Tibial artery (tissue), 4 donors: ENCODE measurements around the gene GALNTL6.

Source experiments
- DNase-seq, 2 donors: peaks; one replicate each; pipeline ENCODE4 v3.0.0-alpha.2; 2019
- H3K27ac ChIP-seq, 2 donors: fragments of 200-600 bp; sonication (generic) in 1 of 2; 1 replicate in 1 of 2; 2 replicates in 1 of 2; pipeline ENCODE4 v1.5.1; 2018 to 2019; ENCODE audit warnings: mild to moderate bottlenecking in 1 of 2
- H3K27me3 ChIP-seq, 2 donors: fragments of 200-600 bp; sonication (generic) in 1 of 2; one replicate each; pipeline versions ENCODE4 v1.5.1 to v1.6.0; 2016 to 2019
- H3K36me3 ChIP-seq, 3 donors: fragments of 200-600 bp; sonication (generic) in 2 of 3; one replicate each; pipeline ENCODE4 v1.5.1; 2016 to 2019; ENCODE audit warnings: mild to moderate bottlenecking in 2 of 3
- H3K4me1 ChIP-seq, 4 donors: fragments of 200-600 bp; sonication (generic) in 2 of 4; 1 replicate in 3 of 4; 2 replicates in 1 of 4; pipeline ENCODE4 v1.5.1; 2016 to 2019
- H3K4me3 ChIP-seq, 2 donors: fragments of 200-600 bp; sonication (generic) in 1 of 2; 1 replicate in 1 of 2; 2 replicates in 1 of 2; pipeline ENCODE4 v1.5.1; 2018 to 2019; ENCODE audit warnings: mild to moderate bottlenecking in 2 of 2
- H3K9me3 ChIP-seq, 3 donors: fragments of 200-600 bp; sonication (generic) in 1 of 3; one replicate each; pipeline ENCODE4 v1.5.1; 2016 to 2019
- intact Hi-C: fragments of 100-400 bp; cut with DNase I; formaldehyde crosslinking; loops from one replicate; pipeline ENCODE4 v1.15.0; 2023; ENCODE audit warnings: low total_unique reads
- TF ChIP-seq, protein P1 (sequence below), 2 experiments: fragments of 200-600 bp in 1 of 2; fragments of 450-650 bp in 1 of 2; IDR thresholded peaks; one replicate each; pipeline ENCODE4 v1.5.1; 2017 to 2019; ENCODE audit warnings: antibody characterized with exemption in 2 of 2, mild to moderate bottlenecking in 1 of 2, moderate library complexity in 1 of 2

GALNTL6 gene

DNA sequence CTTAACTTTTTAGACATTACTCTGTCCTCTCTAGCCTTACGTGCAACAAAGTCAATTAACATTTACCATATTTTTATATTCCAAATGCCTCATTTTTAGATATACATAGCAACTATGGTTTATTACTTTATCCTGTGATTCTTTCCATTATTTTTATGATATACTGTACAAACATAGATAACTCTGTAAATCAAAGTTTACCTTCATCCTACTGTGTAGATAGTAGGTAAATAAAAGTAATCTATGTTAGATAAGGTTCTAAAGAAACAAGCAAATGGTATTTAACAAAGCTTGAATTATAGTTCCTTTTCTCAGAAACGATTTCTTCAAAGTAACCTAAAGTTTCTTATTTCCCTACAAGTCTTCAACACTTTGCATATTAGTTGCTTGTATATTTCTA lies 350.0 kb downstream of the GALNTL6 start:
- intact Hi-C loops: no loop called here
- TF ChIP-seq, protein P1, sequence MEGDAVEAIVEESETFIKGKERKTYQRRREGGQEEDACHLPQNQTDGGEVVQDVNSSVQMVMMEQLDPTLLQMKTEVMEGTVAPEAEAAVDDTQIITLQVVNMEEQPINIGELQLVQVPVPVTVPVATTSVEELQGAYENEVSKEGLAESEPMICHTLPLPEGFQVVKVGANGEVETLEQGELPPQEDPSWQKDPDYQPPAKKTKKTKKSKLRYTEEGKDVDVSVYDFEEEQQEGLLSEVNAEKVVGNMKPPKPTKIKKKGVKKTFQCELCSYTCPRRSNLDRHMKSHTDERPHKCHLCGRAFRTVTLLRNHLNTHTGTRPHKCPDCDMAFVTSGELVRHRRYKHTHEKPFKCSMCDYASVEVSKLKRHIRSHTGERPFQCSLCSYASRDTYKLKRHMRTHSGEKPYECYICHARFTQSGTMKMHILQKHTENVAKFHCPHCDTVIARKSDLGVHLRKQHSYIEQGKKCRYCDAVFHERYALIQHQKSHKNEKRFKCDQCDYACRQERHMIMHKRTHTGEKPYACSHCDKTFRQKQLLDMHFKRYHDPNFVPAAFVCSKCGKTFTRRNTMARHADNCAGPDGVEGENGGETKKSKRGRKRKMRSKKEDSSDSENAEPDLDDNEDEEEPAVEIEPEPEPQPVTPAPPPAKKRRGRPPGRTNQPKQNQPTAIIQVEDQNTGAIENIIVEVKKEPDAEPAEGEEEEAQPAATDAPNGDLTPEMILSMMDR (IDR thresholded peaks at IDR 0.05): no peak
- Histone ChIP-seq H3K27me3 (no peaks in the 10 kb centered on the region), H3K9me3 (no peaks in the 10 kb centered on the region), H3K27ac (no peak overlapping the region), H3K4me3 (no peak overlapping the region), H3K4me1 (no peaks in the 10 kb centered on the region), H3K36me3 (no peaks in the 10 kb centered on the region)
- no peak for DNase-seq

DNA sequence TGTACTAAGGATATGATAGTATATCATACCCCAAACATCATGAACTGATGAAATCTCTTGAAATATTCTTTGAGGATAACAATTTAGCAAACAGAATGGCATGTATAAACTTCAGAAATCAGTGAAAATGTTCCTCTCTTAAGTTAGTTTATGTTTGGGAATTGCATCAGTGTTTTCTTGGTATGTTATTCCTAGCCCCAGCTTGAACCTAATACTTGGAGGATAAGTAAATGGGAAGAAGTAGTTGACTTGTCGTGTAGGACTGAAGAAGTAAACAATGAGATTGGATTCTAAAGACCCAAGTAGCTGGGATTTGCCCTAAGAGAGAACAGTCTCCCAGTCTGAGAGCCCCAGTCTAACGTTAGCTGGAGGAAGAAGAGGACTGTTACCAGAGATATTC lies 355.7 kb downstream of the GALNTL6 start:
- Histone ChIP-seq H3K36me3 (no peaks in the 10 kb centered on the region), H3K4me1 (no peaks in the 10 kb centered on the region), H3K27me3 (no peaks in the 10 kb centered on the region), H3K27ac (no peak overlapping the region), H3K4me3 (no peak overlapping the region), H3K9me3 (no peaks in the 10 kb centered on the region)
- no peak for DNase-seq
- intact Hi-C loops: no loop called here
- TF ChIP-seq, protein P1 (IDR thresholded peaks at IDR 0.05): no peak

DNA sequence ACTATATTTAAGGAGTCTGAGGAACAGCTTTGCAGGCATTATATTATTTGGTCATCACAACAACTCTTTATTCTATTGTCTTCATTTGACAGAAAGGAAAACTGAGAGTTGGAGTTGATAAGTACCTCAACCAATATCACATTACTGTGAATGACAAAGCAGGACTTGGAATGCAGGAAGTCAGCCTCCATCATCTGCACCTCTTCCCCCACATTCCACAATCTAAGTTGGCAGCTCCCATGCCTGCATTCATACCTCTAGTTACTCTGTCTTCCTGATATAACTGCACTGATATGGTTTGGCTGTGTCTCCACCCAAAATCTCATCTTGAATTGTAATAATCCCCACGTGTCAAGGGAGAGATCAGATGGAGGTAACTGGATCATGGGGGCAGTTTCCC lies 356.7 kb downstream of the GALNTL6 start:
- no peaks in the 10 kb centered on the region for H3K9me3 ChIP-seq
- H3K4me1 ChIP-seq: no peaks in the 10 kb centered on the region
- no peaks in the 10 kb centered on the region for H3K27me3 ChIP-seq
- H3K4me3 ChIP-seq: no peak overlapping the region
- no peak overlapping the region for H3K27ac ChIP-seq
- intact Hi-C loops: no loop called here
- DNase-seq: no peak
- H3K36me3 ChIP-seq: no peaks in the 10 kb centered on the region
- TF ChIP-seq, protein P1 (IDR thresholded peaks at IDR 0.05): no peak

DNA sequence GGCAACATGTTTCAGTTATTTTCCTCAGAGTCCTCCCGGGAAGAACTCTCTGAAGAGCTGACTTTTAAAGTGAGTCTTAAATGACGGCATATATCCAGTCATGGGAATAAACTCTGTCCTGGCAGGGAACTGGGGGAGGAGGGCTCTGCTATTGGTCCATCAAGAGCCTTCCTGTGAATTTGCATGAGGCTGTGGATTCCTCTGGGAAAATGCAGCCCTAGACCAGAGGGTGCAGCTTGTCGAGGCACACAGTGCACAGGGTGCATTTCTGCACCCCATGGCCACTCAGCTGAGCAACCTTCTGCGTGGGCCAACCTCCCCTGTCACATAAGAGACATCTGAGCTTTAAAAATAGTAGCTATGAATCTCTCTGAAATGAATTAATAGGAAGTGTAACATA lies 360.0 kb downstream of the GALNTL6 start:
- no peaks in the 10 kb centered on the region for H3K27me3 ChIP-seq
- TF ChIP-seq, protein P1 (IDR thresholded peaks at IDR 0.05): no peak
- no peaks in the 10 kb centered on the region for H3K9me3 ChIP-seq
- no peak for DNase-seq
- H3K36me3 ChIP-seq: no peaks in the 10 kb centered on the region
- no peak overlapping the region for H3K27ac ChIP-seq
- intact Hi-C loops: loop anchor here (2.0 kb wide), 1 partner anchor 42 kb away; no protein-coding TSS in a partner anchor
- no peaks in the 10 kb centered on the region for H3K4me1 ChIP-seq
- no peak overlapping the region for H3K4me3 ChIP-seq

DNA sequence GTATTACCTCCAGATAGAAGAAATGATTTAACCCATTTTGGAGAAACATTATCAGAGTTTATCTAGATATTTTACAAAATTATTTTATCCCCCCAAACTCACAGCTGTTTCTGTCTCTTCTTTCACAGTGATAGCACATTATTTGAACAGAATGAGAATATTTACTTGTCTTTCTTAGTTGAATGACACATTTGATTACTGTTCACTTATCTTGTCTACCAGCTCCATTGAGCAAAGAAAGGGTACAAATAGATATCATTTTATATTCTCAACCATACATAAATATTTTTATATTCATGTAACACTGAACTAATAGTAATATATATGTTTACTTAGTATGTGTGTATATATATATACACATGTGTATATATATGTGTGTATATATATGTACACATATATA lies 364.2 kb downstream of the GALNTL6 start:
- Histone ChIP-seq H3K27me3 (no peaks in the 10 kb centered on the region), H3K27ac (no peak overlapping the region), H3K9me3 (no peaks in the 10 kb centered on the region), H3K4me3 (no peak overlapping the region), H3K4me1 (no peaks in the 10 kb centered on the region), H3K36me3 (no peaks in the 10 kb centered on the region)
- intact Hi-C loops: no loop called here
- TF ChIP-seq, protein P1 (IDR thresholded peaks at IDR 0.05): no peak
- DNase-seq: no peak
